CD4-positive, alpha-beta T cell treated with Interleukin-17A for 1 hour (primary cell): Measurements from ENCODE around the gene ZNF536.
"Not testable (repeated sequence)": the region's sequence is repeated elsewhere in the genome, so short reads cannot be mapped to it uniquely, and the experiment has no call there.

ENCODE experiments used
- DNase-seq: peaks from one replicate; pipeline ENCODE4 v3.0.0-alpha.2; 2020

Gene ZNF536

DNA sequence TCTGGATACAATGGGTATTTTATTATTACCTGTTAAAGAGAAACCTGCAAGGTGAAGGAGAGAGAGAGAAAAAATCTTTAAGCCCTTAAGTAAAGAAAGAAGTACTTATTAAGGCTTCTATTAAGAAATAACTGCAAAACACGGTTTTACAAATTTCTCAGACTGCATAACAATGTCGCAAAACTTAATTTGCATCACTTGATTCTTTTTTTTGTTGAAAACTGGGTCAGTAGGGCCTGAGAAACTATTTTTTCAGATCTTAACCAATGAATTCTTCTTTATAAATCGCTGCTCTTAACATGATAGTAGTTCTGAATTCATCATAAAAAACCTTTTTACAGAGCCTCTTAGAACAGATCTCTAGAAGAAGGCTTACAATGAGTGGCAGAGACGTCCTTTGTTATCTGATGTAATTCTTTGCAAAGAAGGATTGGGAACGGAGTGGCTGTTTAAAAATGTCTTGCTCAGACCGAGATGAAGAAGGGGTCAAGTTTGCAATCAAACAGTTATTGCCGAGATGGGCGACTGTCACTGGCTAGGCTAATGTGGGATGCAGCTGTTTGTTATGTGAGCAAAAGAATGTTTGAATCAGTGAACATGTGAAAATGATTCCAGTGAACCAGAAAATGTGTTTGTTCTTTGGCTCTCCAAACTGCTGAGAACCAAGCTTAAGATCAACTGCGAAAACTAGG, 76.3 kb downstream of the ZNF536 start:
- no peak for DNase-seq

DNA sequence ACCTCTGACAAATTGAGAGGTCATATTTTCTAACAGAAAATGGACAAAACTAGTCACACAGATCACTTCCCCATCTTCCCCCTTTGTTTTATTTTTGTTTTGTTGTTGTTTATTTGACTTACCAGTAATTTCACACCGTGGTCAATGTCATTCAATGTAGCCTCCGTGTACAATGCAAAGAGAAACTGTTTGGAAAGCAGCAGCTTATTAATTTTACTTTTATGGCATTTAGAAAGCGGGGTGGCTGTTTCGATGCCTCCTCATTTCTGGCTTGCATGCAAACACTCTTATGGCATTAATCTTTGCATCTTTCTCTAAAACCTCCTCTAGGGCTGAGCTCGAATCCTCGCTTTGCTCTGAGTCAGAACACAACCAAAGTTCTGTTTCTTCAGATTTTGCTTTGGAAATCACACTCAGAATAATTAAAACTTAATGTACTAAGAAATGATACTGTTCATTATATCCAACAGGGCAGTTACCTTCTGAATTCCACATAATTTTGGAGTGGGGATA, 77.0 kb downstream of the ZNF536 start:
- no peak for DNase-seq

DNA sequence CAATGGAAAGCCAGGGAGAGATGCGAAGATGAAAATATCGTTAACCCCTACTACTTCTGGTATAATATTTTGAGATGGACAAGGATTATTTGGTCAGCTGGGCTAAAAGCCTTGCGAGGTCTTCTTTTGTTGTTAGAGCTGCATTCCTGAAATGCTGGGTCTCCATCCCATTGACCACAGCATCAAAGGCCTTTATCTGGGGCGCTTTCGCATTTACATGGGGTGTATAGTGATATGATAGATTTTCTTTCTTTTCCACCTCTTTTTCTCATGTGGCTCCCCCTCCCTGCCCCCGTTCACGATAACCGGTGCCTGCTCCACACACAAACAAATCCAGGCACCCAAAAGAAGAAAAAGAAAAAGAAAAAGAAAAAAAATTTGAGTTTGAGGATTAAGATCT, 77.5 kb downstream of the ZNF536 start:
- no peak for DNase-seq

DNA sequence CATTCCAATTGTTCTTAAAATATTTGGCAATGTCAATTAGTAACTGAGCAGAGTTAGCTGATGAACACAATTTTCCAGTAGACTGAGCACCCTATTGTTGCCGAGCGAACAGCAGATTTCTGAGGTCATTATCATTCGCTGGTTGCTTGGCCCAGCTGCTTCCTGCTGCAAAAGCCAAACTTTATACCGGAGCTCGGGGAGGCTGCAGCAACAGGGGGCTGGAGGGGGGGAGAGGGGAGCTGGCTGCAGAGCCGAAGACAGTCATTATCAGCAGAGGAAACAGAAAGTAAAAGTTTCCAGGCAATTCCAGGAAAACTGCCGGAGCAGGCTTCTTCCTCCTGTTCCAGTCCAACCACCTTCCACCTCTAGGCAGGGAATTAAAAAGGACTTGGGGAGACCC, 77.9 kb downstream of the ZNF536 start:
- DNase-seq = no peak

DNA sequence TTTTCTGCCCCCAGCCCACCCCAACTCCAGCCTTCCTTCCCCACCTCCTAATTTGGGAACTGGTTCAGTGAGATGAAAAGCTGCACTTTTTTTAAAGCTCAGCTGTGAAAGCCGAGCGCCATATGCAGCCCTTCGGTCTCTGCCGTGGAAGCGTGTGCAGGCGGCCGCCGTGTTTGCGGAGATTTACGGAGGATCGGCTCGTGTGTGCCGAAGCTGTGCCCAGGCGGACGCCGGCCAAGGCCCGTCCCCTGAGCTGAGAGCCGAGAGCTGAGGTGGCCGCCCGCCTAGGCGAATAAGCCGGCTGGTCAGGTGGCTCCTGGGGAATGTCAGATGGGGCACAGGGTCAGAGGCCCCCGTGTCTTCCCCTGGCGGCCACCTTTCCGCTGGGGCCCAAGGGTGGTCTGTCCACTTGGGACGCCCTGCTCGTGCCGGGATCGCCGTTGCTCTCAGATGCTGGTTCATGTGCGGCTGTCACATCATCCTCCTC, 78.7 kb downstream of the ZNF536 start:
- DNase-seq = no peak

DNA sequence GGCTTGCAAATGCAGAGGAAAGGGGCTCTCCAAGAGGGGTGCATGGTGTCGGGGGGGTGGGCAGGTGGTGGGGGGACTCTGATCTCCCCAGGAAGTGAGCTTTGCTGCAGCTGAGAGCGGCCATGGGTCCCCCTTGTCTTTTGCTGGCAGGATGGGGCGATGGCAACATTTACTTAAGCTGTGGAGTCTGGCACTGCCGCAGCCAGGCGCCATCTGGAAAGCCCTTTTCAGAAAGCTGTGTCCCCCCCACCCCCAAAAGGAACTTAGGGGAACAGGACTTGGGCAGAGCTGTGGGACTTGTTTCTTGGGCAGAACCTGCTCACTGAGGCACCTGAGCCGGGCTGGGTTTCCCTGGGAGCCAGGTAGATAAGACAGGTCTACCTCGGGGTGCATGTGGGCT, 80.7 kb downstream of the ZNF536 start:
- no peak for DNase-seq

DNA sequence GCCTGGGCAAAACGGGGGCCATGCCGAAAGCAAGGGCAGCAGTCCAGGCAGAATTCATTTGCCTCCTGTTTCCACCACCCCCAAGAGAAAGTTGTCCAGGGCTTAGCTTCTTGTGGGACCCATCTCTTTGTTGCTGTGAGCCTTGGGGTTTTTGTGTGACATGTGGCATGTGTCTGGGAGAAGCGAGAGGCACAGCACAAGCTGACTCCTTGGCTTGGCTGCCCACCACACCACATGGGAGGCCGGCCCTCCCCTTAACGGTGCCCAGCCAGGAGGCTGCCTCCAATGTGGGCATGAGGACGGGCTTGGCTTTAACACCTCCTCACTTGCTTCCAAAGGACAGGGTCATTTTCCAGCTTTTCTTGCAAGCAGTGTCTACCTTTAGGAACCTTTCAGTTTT, 81.6 kb downstream of the ZNF536 start:
- DNase-seq = no peak

DNA sequence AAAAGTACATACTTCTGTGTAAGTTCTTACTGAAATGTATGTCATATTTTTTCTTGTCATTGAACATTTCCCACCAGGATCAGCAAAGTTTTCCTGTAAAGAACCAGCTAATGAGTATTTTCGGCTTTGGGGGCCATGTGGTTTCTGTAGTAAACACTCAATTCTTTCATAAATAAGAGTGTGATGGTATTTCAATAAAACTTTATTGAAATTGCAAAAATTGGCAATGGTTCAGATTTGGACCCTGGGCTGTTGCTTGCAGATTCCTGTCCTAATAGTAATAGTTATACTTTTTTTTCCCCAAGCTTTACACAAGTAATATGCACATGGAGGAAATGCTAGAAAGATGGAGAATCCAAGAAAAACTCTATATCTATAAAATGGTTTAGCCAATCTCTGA, 83.7 kb downstream of the ZNF536 start:
- no peak for DNase-seq

DNA sequence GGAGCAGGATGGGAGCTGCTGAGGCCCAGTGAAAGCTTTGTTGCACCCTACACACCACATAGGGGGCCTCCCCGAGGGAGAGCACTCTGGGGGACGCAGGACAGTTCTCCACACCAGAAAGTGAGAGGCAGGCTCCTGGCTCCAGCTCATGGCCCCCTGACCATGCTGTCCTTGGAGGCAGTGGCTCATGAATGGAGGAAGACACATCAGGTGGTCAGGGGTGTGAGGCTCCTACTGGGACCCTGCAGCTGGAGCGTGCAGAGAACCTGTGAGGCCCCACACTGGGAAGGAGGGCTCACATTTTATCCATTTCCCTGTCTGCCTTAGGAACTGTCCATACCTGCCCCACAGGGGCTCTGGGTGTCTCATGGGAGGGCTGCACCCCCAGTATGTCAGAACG, 85.3 kb downstream of the ZNF536 start:
- DNase-seq = no peak

DNA sequence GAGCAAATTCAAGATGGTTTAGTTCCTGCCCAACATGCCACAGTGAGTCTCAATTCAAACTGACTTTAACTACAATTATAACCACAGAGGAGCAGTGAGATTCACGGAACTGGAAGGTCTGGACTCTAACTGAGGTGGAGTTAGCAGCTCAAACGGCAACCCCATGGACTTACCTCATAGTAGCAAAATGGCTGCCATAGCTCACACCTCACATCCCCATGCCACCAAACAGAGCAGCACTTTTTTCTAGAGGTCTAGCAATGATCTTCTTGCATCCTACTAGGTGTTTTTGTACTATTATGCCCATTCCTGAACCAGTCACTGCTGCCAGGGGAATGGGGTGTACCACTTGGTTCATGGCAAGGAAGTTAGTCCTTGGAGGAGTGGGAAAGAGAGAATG, 87.7 kb downstream of the ZNF536 start:
- no peak for DNase-seq

DNA sequence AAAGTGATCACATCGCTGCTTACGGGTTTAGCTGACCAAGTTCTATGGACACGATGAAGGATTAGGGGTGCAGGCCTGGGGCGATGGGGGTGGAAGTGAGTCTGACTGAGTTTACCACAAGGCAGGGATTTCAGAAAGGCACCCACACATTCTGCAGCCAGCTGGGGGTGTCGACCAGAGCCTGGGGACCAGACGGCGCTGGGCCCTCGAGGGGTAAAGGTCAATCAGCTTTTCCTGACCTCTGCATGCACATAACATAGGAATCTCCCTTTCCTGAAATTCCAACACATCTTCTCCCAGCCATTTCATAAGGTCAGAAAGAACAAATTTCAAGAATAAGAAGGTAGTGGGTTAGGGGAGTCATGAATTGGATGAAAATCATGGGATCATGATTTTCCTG, 92.0 kb downstream of the ZNF536 start:
- DNase-seq = no peak

DNA sequence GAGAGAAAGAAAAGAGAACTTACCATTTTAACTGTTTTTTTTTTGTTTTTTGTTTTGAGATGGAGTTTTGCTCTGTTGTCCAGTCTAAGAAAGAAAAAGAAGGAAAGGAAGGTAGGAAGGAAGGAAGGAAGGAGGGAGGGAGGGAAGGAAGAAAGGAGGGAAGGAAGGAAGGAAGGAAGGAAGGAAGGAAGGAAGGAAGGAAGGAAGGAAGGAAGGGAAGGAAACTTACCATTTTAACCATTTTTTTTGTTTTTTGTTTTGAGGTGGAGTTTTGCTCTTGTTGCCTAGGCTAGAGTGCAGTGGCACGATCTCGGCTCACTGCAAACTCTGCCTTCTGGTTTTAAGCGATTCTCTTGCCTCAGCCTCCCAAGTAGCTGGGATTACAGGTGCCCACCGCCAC, 94.4 kb downstream of the ZNF536 start:
- not testable (repeated sequence) for DNase-seq

DNA sequence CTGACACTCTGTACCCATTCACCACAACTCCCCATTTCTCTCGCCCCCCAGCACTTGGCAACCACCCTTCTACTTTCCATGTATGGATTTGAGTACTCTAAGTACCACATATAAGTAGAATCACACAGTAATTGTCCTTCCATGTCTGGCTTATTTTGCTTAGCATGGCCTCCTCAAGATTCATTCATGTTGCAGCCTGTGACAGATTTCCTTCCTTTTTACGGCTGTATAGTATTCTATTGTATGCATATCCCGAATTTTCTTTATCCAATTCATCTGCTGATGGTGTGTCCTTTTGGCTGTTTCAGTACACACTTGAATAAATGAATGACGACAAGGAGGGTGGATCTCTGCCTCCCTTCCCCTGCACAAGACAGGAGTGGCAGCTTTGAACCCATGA, 95.1 kb downstream of the ZNF536 start:
- DNase-seq = no peak

DNA sequence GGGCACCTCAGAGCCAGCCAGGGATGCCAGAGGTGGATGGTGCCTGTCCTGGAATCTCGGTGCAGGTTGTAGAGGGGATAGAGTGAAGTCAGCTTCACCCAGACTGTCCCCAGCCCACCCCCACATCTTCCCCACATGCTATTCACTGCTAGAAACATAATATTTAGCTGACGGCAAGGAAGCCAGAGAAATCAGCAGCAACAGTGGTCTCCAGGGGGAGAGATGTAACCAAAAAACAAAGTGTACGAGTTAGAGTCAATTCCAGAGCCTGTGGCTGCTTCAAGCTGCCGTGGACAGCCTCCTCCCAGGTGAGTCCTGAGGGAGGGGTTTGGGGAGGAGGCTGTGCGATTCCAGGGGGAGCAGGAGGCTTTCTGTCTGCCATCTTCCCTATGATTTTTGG, 97.6 kb downstream of the ZNF536 start:
- DNase-seq = no peak

DNA sequence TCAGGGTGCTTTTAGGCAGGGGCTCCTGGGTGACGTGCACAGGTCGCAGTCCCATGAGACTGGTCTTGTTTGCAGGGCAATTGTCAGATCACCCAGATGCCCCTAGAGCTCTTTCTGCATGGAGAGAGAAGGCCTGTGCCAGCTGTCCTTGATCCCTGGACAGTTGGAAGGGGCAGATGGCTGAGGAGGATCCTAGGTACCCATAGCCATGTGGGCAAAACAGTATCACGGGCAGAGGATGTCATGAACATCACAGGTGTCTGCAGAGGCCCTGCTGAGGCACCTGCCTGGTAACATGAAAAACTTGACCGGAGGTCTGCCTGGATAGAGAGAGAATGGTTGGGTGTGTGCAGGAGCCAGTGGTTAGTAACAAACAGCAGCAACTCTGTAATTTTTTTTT, 99.3 kb downstream of the ZNF536 start:
- DNase-seq = no peak

DNA sequence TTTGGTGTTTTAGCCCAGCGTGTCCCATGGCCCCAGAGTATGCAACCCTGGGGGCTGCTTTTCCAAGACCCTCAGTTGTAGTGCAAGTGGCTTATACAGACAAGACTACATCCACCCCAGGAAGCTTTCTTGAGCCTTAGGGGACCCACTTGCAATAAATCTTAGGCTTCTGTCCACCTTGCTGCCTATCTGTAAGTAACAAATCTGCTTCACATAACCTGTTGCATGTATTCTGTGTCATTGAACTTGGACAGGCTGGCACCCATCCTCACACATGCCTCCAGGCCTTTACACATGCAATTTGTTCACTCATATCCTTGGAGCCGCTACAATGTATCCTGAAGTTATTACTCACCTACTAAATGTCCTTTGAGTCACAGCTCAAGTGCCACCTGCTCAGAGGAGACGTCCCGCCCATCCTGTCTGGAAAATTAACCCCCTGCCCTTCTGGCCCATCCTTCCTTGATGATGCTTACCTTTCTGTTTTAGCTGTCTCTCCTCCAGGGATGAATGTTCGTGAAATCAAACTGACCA, 101.2 kb downstream of the ZNF536 start:
- DNase-seq = no peak

DNA sequence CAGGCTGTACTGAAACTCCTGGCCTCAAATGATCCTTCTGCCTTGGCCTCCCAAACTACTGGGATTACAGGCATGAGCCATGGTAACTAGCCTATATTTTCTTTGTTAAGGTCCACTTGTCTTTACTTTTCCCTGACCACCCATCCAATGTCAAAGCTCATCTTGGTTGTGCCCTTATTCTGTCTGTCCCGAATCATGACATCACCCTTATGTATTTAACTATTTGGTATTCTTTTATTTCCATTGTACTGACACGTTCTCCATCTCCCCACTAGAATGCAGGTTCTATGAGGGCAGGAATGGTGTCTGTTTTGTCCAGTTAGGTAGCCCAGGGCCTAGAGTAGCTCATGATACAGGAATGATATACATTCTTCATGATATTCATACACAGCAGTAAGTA, 104.8 kb downstream of the ZNF536 start:
- no peak for DNase-seq

DNA sequence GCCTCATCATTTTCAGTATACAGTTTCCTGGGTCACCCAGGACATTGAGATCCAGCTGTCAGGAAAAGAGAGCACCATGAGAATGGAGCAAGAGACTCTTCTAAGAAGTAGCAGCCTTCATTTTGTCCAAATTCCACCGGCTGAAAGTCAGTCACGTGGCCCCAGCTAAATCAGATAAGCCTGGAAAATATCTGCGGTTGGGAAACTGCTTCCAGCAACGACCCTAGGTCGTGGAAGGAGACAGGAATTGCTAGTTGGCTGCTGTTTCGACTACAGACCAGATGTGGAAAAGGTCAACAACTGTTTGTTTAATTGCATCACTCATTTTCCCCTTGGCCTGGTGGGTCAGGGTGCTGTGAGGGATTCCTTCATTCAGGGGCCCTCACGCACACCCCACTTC, 107.0 kb downstream of the ZNF536 start:
- no peak for DNase-seq

DNA sequence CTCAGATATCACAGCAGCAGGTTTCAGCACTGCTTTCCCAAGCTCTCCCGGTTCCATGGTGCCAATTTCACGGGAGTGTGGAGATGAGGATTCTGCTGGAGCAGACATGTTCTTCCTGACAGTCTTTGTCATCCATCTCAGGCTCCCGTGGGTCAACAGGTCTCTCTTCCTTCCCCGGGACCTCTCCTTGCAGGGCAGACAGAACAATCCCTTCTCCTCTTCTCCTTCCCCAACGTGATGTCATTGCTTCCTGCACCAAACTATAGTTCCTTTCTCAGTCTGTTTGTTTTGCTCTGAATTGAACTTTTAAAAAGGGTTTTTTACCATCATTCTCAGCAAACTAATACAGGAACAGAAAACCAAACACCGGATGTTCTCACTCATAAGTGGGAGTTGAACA, 107.9 kb downstream of the ZNF536 start:
- no peak for DNase-seq

DNA sequence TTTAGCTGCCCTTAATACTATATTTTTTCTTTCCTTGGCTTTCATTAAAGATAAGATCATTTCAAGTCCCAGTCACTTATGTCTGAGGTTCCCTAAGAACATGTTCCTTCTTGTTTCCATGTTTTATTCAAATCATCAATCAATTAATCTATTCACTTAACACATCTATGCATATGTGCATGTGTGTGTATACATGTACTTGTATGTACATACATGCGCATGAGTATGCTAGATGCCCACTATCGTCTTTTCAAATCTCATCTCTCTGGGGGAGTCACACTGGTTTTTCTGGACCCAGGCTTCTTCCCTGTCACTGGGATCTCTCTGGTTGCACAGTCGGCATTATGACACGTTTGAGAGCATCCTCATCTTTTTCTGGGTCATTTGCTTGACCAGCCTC, 108.9 kb downstream of the ZNF536 start:
- no peak for DNase-seq

DNA sequence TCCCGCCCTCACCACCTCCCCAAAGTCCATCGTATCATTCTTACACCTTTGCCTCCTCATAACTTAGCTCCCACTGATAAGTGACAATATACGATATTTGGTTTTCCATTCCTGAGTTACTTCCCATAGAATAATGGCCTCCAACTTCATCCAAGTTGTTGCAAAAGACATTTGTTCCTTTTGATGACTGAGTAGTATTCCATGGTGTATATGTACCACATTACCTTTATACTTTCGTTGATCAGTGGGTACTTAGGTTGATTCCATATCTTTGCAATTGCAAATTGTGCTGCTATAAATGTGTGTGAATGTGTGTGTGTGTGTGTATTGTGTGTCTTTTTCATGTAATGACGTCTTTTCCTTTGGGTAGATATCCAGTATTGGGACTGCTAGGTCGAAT, 109.6 kb downstream of the ZNF536 start:
- no peak for DNase-seq

DNA sequence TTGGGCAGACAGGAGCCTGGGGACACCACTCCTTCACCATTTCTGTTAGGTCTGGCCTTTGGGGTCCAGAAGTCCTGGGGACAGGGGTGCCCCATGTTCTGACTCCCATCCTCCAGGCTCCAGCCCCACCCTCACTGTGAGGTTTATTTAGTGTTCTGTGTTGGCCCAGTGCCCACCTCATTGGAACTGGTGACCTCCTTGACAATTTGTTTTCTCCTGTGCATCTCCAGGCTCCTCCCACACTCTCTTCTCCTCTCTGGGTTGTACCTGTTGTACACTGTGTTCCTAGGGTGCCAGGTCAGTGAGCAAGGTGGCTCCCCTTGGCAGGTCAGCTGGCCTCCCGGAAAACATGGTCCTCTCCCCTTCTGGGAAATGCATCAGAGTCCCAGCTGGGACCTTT, 110.8 kb downstream of the ZNF536 start:
- no peak for DNase-seq

DNA sequence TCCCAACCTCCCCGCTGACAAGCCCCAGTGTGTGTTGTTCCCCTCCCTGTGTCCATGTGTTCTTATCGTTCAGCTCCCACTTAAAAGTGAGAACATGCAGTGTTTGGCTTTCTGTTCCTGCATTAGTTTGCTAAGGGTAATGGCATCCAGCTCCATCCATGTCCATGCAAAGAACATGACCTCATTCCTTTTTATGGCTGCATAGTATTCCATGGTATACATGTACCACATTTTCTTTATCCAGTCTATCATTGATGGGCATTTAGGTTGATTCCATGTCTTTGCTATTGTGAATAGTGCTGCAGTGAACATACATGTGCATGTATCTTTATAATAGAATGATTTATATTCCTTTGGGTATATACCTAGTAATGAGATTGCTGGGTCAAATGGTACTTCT, 114.1 kb downstream of the ZNF536 start:
- not testable (repeated sequence) for DNase-seq

DNA sequence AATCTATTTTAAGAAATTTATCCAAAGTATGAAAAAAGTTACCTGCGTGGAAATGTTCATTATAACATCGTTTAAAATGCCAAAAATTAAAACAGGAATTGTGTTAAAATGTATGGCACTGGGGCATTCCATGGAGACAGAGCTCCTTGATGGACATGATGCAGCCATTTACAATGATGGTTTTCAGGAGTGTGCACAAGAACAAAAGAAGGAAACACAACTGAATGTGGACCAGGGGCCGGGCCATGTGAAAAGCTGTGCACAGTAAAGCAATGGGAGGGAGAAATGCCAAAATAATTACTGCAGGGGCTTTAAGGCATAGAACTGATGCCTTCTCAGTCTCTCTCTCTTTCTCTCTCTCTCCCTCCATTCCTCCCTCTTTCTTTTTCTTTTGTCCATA, 115.0 kb downstream of the ZNF536 start:
- DNase-seq = no peak

DNA sequence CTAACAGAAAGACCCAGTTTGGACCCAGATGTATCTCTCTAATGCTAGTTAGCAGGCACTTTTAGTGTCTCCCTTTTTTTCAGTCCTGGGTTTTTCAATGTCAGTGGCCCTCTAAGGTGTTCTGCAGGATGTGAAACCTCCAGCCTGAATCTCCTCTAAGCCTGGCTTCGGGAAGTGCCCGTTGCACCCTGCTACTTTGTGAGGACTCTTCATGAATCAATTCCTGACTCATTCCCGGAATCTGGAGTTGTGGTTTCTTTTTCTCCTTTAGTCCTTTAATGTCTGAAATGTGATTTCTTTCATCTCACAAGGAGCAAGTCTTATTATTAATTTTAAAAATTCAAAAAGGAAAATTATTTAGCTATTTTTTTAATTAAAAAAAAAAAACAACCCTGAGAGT, 116.0 kb downstream of the ZNF536 start:
- DNase-seq = no peak
